CD4-positive, alpha-beta T cell treated with Interleukin-15 for 1 hour (primary cell): ENCODE results near the gene ASAP2.
A peak's percentile ranks its signal among the peaks of the same experiment; 100 is the strongest.

Experiments
- DNase-seq: peaks from one replicate; pipeline ENCODE4 v3.0.0-alpha.2; 2020

Gene ASAP2

DNA sequence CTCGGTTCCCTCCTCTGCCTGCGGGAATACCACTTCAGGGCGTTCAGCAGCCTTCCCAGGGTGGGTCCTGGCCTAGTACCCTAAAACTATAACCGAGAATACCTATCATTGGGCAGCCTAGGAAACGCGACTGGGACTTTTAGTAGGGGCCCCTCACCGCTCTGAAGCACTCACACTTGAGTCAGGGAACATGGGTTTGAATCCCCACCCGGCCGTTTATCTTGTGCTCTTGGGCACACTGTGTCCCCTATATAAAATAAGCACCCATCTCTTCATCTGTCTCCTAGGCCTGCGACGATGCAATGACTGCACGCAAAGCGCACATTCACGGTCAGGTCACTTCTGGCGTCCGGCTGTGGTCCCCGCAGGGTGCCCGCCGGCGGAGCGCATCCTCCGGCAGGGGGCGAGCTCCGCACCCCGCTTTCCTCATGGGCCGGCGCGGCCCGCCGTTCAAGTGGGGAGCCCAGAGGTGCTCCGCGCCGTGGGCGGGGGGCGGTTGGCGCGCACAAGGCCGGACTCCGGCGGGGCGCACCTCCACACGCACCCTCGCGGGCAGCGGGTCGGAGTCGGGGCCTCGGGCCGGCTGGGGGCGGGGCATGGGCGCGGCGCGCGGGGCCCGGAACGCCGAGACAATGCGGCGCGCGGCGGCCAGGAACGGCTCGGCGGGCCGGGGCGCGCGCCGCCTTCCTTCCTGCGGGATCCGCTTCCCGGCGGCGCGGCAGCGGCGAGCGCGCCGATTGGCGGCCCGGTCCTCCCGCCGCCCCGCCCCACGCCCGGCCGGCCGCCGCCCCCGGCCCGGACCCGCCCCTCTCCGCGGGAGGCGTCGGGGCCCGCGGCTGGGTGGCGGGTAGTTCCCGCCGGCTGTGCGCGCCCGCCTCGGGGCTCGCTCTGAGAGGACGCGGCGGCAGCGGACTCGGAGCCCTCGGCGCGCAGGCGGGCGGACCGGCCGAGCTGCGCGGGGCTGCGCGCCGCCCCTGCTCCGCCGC, at the start of gene ASAP2:
Gene ASAP2, plus strand, starts transcription at position 850 of the 986 bp plus-strand sequence. CDS start 293 bp downstream, outside the sequence.
- DNase-seq = peak; percentile 31

DNA sequence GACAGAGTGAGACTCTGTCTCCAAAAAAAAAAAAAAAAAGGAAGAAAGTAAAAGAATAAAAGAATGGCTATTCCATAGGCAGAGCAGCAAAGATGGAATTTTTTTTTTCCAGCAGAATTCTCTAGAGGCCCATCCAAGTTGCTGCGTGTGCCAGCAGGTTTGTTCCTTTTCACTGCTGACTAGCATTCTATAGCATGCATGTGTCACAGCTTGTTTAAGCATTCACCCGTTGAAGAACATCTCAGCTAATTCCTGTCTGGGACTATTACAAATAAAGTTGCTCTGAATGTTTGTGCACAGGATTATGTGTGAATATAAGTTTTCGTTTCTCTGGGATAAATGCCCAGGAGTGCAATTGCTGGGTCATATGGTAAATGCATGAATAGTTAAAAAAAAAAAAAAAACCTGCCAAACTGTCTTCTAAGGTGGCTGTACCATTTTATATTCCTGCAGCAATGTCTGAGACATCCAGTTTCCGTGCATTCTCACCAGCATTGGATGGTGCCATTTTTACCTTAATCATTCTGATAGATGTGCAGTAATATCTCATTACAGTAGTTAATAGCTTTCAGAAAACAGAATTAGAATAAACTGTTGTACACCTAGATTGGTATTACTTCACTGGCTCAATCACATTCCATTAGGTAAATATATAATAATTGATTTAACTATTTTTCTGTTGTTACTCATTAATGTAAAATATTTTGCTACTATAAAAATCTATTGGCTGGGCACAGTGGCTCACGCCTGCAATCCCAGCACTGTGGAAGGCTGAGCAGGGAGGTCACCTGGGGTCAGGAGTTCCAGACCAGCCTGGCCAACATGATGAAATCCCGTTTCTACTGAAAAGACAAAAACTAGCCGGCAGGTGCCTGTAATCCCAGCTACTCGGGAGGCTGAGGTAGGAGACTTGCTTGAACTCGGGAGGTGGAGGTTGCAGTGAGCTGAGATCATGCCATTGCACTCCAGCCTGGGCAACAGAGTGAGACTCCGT, 47.5 kb upstream of the ASAP2 start:
- DNase-seq = no peak

DNA sequence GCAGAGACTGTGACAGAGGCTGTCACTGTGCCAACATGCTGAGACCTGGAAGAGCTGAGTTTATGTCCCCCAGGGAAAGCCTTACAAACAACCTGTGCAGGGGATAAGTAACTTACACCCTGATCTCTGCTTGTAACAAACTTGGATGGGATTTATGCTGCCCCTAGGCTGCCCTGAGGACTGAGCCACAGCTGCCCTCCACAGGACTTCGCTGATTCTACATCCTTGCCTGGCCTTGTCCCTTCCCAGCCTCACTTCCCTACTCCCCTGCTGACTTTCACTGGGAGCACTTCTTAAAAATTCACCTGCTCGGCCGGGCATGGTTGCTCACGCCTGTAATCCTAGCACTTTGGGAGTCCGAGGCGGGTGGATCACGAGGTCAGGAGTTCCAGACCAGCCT, 45.9 kb upstream of the ASAP2 start:
- no peak for DNase-seq

DNA sequence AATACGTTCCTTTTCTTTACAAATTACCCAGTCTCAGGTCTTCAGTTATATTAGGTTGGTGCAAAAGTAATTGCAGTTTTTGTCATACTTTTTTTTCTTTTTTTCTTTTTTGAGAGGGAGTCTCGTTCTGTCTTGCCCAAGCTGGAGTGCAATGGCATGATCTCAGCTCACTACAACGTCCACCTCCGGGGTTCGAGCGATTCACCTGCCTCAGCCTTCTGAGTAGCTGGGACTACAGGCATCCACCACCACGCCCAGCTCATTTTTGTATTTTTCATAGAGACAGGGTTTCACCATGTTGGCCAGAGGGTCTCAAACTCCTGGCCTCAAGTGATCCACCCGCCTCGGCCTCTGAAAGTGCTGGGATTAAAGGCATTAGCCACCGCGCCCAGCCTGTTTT, 43.8 kb upstream of the ASAP2 start:
- no peak for DNase-seq

DNA sequence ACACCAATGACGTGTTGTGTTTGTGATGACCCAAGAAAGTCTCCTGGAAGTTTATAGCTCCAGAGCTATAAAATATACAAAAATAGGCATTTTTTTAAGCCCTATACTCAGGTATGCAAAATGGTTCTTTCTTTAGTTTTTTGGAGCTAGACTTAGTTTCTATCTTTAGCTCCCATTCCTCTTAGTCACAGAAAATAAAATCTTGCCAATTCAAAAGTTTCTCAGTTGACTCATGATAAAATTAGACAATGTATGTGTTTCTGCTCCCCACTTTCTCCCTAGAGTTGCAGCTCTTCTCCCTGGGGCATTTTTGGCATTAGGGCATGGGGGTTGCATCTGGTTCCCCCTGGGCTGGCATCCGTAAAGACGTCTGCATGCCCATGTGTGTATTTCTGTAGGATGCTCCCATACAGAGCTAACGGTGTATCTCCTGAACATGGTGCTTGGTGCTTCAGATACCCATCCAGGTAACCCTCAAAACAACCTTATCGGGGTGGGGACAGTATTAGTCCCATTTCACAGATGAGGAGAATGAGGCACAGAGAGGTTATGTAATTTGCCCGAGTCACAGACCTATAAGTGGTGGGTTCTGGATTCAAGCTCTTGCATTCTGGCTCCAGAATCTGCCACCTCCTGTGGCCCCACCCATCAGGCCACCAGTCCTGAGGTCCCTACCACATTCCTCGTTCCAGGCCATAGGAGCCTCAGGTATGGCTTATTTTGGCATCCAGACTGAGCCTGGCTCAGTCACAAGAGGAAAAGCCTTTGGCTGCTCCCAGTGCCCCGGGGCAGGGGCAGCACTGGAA, 43.1 kb upstream of the ASAP2 start:
- DNase-seq = no peak

DNA sequence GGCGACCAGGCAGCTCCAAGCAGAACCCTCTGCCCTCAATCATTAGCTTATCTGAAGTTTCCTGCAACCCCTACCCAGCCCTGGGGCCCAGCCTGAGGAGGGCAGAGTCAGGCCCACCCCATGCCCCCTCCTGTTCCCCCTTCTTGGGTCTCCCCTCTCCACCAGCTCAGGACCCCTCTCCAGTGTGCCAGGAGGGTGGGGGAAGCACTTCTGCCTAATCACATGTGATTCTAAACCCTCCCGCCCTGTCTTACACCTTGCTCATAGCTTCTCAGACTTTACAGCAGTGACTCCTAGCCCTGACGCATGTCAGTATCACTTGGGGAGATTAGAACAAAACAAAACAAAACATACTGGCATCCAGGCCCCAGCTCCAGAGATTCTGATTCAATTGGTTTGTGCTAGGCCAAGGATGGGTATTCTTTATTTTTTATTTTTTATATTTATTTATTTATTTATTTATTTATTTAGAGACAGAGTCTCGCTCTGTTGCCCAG, 42.5 kb upstream of the ASAP2 start:
- no peak for DNase-seq

DNA sequence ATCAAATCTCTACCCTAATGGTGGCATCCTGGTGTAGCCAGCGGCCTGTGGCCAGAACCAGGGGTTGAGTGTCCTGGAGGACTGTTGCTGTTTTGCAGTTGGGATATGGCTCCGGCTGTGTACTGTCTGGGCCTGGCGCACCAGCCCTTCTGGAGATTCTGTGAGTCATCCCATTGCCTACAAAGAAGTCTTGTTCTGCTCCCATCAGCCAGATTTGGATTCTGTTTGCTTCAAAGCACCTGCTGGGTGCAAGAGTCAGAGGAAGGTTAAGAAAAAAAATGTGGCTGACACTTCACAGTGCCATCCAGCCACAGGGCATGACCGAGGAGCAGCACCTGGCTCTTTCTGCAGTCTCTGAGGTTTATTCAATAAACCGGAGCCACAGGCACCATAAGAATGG, 41.0 kb upstream of the ASAP2 start:
- DNase-seq = no peak

DNA sequence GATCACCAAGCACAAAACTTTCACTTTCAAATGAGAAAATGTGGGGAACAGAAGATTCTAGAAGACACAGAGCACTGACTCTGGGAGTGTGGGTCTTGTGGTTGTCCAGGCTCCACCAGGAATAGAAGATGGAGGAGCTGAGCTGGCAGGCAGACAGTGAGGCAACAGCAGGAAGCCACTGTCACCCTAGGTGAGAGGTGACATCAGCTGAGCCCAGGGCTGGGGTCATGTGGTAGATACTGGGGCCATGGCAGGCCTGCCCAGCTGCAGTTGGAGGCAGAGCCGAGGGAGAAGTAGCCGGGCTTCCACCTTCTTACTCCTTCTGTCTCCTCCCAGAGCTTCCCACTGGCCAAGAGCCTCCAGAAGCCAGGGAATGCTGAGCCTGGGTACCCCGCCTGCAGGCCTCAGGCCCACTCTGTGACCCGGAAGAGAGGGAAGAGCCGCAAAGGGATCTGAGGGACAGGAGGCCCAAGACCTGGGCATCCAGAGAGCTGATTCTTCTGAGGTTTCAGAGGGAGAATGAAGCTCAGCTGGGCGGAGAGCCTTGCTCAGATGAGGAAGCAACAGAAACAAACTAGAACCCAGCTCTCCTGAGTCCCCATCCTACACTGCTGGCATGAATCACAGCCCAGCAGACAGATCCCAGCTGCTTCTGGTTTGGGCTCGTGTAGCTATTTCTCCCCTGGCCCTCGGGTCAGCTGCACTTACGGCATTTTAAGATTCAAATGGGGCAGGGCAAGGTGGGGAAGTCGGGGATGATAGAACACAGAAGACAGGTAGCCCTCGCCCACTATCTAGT, 39.8 kb upstream of the ASAP2 start:
- no peak for DNase-seq

DNA sequence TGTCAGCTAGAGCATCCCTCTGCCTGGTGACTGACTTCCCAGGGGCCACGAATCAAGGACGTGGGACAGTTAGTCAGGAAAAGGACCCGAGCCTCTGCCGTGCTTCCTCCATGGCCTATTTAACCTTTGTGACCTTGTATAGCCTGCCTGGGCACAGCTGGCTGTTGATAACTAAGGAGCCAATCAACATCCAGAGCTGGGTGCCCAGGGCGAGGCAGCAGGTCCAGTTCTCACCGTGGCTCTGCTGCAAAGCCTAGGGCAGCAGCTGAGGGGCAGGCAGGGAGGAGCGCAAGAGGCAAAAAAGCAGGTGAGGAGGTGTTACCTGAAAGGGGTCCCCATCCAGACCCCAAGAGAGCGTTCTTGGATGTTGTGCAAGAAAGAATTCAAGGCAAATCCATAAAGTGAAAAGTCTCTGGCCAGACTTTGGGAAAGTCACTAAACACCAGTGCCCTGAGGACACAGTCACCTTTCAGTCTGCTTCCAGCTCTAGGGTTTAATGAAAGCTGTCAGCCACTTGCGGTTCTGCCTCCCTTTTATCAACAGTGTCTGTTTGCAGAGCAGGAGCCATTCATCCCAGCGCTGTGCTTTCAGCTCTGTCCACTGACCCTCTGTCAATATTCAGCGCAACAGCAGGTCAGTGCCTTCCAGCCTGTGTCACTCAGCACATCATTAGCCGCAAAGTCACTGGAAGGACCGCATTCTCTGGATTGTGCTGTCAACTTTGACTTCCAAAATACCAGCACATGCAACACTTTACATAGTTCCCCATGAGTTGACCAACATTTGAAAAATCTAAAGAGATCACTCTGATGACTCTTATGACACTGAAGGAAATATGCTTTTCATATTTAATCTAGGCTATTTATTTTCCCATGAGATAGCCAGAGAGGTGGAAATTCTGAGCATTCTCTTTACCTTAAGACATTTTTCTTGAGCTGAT, 38.6 kb upstream of the ASAP2 start:
- DNase-seq = no peak

DNA sequence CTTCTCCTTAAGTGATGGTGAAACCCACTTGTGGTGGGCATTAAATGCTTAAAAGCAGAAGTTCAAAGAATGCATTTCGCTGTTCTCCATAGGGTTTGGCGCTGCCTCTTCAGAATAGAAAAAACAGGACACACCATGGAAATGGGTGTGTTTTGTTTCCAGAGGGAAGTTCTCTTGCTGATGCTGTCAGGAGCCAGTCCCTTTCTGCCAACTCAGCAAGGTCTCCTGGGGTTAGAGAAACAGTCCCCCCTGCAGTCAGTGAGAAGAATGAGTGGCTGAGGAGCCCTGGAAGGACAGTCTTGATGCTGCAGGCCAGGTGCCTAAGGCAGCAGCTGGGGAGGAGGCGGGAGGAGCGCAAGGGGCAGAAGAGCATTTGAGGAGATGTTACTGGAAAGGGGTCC, 37.8 kb upstream of the ASAP2 start:
- DNase-seq = no peak

DNA sequence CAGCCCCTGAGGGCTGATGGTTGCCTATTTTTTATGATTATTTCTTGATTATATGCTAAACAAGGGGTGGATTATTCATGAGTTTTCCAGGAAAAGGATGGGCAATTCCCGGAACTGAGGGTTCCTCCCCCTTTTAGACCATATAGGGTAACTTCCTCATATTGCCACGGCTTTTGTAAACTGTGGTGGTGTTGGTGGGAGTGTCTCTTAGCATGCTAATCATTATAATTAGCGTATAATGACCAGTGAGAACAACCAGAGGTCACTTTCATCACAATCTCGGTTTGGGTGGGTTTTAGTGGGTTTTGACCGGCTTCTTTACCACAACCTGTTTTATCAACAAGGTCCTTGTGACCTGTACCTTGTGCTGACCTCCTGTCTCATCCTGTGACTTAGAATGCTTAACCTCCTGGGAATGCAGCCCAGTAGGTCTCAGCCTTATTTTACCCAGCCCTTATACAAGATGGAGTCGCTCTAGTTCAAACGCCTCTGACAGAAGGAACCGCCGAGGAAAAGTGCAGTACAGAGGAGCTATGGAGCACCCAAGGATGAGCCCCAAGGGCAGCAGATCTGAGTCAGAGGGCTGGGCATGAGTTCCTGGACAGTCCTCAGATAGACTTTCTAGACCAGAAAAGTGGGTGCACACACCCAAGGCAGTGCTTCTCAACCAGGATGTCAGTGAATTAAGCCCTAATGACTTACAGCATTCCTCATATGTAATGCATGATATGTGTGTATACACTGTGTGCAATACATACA, 37.1 kb upstream of the ASAP2 start:
- no peak for DNase-seq

DNA sequence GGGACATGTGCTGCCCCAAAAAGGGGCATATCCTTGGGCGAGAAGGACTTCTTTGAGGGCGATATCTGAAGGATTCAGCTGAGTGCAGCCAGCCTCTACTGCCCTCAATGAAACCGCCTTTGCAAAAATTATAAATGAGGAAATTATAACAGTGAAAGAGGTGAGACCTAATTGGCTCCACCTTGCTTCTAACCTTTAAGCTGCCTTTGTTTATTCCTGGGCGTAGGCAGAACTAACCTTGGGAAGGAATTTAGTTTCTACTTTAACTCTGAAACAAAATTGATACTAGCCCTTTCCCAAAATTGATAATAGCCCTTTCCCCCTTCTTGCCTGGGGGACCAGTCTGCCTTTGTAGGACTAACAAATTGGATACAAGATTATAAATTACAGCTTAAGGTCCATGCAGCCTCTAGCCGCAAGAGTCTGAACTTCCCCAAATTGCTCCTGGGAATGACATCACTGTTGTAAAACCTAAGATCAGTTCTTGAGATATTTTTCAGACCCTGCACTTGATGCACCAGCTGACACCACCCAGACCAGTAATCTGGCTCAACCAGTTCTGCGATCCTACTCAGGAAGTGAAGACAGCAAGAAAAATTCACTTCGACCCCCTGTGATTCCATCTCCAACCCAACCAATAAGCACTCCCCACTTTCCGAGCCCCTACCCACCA, 36.0 kb upstream of the ASAP2 start:
- no peak for DNase-seq

DNA sequence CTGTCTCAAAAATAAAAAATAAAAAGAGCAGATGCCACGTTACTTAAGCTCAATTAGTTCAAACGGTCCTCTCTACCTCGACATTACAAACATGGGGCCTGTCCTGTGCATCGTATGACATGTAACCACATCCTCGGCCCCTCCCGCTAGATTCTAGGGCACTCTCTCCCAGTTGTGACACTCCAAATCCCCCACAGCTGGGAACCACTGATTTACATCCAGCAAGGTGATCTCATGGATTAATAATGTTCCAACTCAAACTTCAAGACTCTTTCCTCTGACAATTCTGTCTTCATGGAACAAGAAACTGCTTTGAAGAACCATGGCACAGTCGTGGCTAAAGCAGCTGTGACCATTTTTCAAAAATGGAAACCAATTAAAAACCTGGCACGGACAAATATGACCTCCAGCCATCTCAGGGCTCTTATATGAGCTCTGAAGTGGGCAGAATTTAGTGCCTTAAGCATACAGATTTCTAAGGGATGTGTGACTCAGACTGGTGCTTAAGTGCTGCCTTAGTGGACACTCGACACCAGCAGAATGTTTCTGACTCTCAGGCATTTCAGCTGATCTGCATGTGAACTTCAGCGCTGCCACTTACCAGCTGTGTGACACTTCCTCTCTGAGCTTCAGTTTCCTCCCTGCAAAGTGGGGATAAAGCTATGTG, 31.7 kb upstream of the ASAP2 start:
- DNase-seq = peak; percentile 29

DNA sequence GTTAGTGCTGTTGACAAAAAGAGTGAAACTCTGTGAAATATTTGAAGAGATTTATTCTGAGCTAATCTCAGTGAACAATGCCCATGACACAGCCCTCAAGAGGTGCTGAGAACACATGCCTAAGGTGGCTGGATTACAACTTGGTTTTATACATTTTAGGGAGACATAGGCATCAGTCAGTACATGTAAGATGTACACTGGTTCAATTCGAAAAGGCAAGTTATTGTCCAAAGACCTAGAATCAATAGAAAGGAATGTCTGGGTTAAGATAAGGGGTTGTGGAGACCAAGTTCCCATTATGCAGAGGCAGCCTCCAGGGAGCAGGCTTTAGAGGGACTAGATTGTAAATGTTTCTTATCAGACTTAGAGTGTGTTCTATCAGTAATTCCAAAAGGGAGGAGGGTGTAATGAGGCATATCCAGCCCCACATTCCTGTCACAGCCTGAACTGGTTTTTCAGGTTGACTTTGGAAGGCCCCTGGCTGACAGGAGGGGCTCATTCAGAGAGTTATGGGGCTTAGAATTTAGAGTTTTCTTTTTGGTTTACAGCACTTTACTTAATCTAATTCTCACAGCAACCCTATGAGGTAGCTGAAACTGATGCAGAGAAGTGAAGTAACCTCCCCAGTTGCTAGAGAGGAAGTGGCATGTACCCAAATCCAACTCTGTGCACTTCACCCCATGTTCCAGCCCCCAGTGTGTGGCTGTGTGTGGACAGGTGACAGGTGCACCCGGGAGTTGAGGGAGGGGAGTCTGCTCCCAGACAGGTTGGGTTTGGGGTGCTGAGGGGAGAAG, 28.3 kb upstream of the ASAP2 start:
- no peak for DNase-seq

DNA sequence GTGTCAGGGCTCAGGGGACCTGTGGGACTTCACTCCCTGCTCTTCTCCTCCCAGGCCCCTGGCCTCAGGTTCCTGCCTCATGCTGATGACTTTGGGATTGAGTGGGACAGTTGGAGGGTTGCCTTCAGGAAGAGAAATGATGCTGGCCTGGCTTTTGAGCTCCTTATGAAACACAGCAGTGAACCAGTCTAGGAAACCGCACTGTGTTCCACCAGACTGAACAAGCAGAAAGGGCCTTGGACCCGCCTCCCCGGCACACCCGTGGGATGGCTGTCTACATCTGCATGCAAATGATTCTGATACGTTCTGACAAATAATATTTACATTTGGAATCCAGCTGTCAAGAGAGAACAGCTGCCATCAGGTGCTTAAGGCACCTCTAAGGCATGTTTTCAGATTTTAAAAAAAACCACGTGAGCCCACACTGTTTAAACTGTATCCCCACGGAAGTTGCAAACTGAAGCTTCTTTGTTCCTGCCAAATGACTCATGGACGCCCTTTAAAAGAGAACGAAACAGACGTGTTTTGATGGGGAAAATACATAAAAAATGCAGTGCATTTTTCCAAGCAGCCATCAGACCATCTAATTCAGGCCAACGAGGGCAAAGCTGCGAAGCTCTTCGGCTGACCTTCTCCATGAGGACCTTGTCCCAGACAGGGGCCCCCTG, 27.6 kb upstream of the ASAP2 start:
- DNase-seq = no peak

DNA sequence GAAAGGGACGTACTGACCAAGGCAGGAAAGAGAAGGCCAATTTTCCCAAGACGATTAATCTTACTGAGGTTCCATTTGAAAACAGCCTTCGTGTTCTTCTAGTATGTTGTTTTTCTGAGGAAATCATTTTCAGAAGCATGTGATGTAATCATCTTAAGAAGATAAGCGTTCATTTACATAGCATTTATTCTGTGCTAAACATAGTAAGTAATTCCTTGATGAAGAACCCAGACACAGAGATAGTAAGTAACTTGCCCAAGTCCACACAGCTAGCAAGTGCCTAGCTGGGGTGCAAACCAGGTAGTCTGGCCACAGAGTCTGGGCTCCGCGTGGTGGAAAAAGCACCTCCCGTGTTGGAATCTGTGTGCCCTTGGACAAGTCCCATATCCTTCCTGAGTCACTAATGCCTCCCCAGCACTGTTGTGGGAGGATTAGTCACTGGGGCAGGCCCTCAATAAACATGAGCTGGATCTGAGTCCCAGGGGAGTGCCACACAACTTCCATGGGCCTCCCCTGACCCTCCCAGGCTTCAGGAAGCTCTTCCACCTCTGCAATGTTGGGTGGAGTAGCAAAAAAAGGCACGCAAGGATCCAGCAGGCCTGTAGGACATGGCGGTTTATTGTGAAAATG, 26.9 kb upstream of the ASAP2 start:
- no peak for DNase-seq
